HUES6 (cell line): Measurements from ENCODE around the gene PLCH2.

Experiments
- H3K27ac ChIP-seq: 2 replicates; pipeline ENCODE4 v1.7.0; 2013; ENCODE audit warnings: low read depth, mild to moderate bottlenecking, low read length, inconsistent platforms
- H3K27me3 ChIP-seq: 2 replicates; pipeline ENCODE4 v1.6.1; 2013; ENCODE audit warnings: low read length; ENCODE audit not compliant: control insufficient read depth, insufficient read depth
- H3K36me3 ChIP-seq: 2 replicates; pipeline ENCODE4 v1.6.1; 2013; ENCODE audit warnings: low read length; ENCODE audit not compliant: control insufficient read depth, insufficient read depth
- H3K4me1 ChIP-seq: 2 replicates; pipeline ENCODE4 v1.6.1; 2013; ENCODE audit warnings: low read length; ENCODE audit not compliant: control insufficient read depth, insufficient read depth
- H3K4me3 ChIP-seq: 2 replicates; pipeline ENCODE4 v1.5.1; 2013; ENCODE audit warnings: low read depth, low read length
- H3K9ac ChIP-seq: one replicate; pipeline ENCODE4 v1.6.1; 2013; ENCODE audit warnings: mild to moderate bottlenecking, low read length
- H3K9me3 ChIP-seq: 2 replicates; pipeline ENCODE4 v1.6.1; 2013; ENCODE audit warnings: low read depth, low read length; ENCODE audit not compliant: control insufficient read depth, insufficient read depth

PLCH2 gene

GRCh38 chr1:2505461-2505994 is 29.4 kb downstream of the PLCH2 start:
- no peaks in the 10 kb centered on the region for H3K4me1 ChIP-seq
- no peak overlapping the region for H3K9ac ChIP-seq
- H3K9me3 ChIP-seq = no peaks in the 10 kb centered on the region
- no peaks in the 10 kb centered on the region for H3K27me3 ChIP-seq
- H3K4me3 ChIP-seq = no peak overlapping the region
- H3K36me3 ChIP-seq = peaks cover 27% of the 10 kb centered on the region
- no peak overlapping the region for H3K27ac ChIP-seq

- no peaks in the 10 kb centered on the region for H3K4me1 ChIP-seq
- H3K27ac ChIP-seq = no peak overlapping the region
- H3K27me3 ChIP-seq = no peaks in the 10 kb centered on the region
- H3K36me3 ChIP-seq = peaks cover 34% of the 10 kb centered on the region
- H3K4me3 ChIP-seq = no peak overlapping the region
- no peak overlapping the region for H3K9ac ChIP-seq
- H3K9me3 ChIP-seq = no peaks in the 10 kb centered on the region
Measured at GRCh38 chr1:2506007-2506860, 30.1 kb downstream of the PLCH2 start.

- Histone ChIP-seq H3K27ac (no peak overlapping the region), H3K4me1 (no peaks in the 10 kb centered on the region), H3K36me3 (peaks cover 42% of the 10 kb centered on the region)
Measured at GRCh38 chr1:2506901-2507565, 30.9 kb downstream of the PLCH2 start.

GRCh38 chr1:2507744-2508155 is 31.7 kb downstream of the PLCH2 start:
- Histone ChIP-seq H3K27ac (no peak overlapping the region), H3K9me3 (no peaks in the 10 kb centered on the region), H3K4me1 (no peaks in the 10 kb centered on the region), H3K36me3 (peaks cover 49% of the 10 kb centered on the region), H3K9ac (no peak overlapping the region), H3K4me3 (no peak overlapping the region), H3K27me3 (no peaks in the 10 kb centered on the region)

More at GRCh38 chr1:2506901-2507565, 30.9 kb downstream of the PLCH2 start:
- Histone ChIP-seq H3K27me3 (no peaks in the 10 kb centered on the region), H3K9ac (no peak overlapping the region), H3K9me3 (no peaks in the 10 kb centered on the region), H3K4me3 (no peak overlapping the region)

GRCh38 chr1:2508180-2508579 is 32.1 kb downstream of the PLCH2 start:
- peaks cover 54% of the 10 kb centered on the region for H3K36me3 ChIP-seq
- H3K27ac ChIP-seq = no peak overlapping the region
- H3K27me3 ChIP-seq = no peaks in the 10 kb centered on the region
- H3K9ac ChIP-seq = no peak overlapping the region
- H3K4me1 ChIP-seq = no peaks in the 10 kb centered on the region
- no peak overlapping the region for H3K4me3 ChIP-seq
- no peaks in the 10 kb centered on the region for H3K9me3 ChIP-seq

GRCh38 chr1:2508751-2509150 is 32.7 kb downstream of the PLCH2 start:
- H3K9ac ChIP-seq = no peak overlapping the region
- H3K27ac ChIP-seq = no peak overlapping the region
- H3K9me3 ChIP-seq = no peaks in the 10 kb centered on the region
- H3K36me3 ChIP-seq = peaks cover 59% of the 10 kb centered on the region
- no peak overlapping the region for H3K4me3 ChIP-seq
- no peaks in the 10 kb centered on the region for H3K4me1 ChIP-seq
- no peaks in the 10 kb centered on the region for H3K27me3 ChIP-seq

GRCh38 chr1:2509589-2509988 is 33.5 kb downstream of the PLCH2 start:
- H3K9me3 ChIP-seq = no peaks in the 10 kb centered on the region
- H3K27me3 ChIP-seq = no peaks in the 10 kb centered on the region
- no peaks in the 10 kb centered on the region for H3K4me1 ChIP-seq
- H3K4me3 ChIP-seq = no peak overlapping the region
- peaks cover 66% of the 10 kb centered on the region for H3K36me3 ChIP-seq
- no peak overlapping the region for H3K27ac ChIP-seq
- no peak overlapping the region for H3K9ac ChIP-seq

- Histone ChIP-seq H3K4me3 (no peak overlapping the region), H3K4me1 (no peaks in the 10 kb centered on the region), H3K9ac (no peak overlapping the region), H3K36me3 (peaks cover 76% of the 10 kb centered on the region), H3K27ac (no peak overlapping the region), H3K27me3 (no peaks in the 10 kb centered on the region), H3K9me3 (no peaks in the 10 kb centered on the region)
Measured at GRCh38 chr1:2510366-2511155, 34.5 kb downstream of the PLCH2 start.

GRCh38 chr1:2512862-2513421 is 36.9 kb downstream of the PLCH2 start:
- peaks cover 96% of the 10 kb centered on the region for H3K36me3 ChIP-seq
- no peaks in the 10 kb centered on the region for H3K27me3 ChIP-seq
- H3K27ac ChIP-seq = no peak overlapping the region
- no peaks in the 10 kb centered on the region for H3K9me3 ChIP-seq
- H3K4me3 ChIP-seq = no peak overlapping the region
- H3K4me1 ChIP-seq = no peaks in the 10 kb centered on the region
- H3K9ac ChIP-seq = no peak overlapping the region

- Histone ChIP-seq H3K9ac (no peak overlapping the region), H3K27ac (no peak overlapping the region), H3K9me3 (no peaks in the 10 kb centered on the region), H3K4me3 (no peak overlapping the region), H3K4me1 (no peaks in the 10 kb centered on the region), H3K36me3 (peaks cover 98% of the 10 kb centered on the region), H3K27me3 (no peaks in the 10 kb centered on the region)
Measured at GRCh38 chr1:2513939-2514652, 38.0 kb downstream of the PLCH2 start.
